Heart left ventricle (tissue), 16 donors: ENCODE results near the gene TRRAP. TPM values are rescaled to one million over a fixed set of nuclear protein-coding genes. Genes with fewer than 3 reads are reported as not detected.

ENCODE experiments used
- ATAC-seq, 4 donors: fragments of 200-7000 bp; cut with Tn5 transposase; one replicate each; pipeline ENCODE4 v1.9.1; 2020 to 2022; ENCODE audit warnings: moderate library complexity in 4 of 4, mild to moderate bottlenecking in 3 of 4, moderate number of reproducible peaks in 1 of 4
- DNase-seq, 5 donors: peaks; one replicate each; pipeline ENCODE4 v3.0.0-alpha.2; 2020
- H3K27ac ChIP-seq, 12 donors: fragments of 200-600 bp; sonication (generic) in 4 of 12; one replicate each; pipeline versions ENCODE4 v1.5.0 to v1.8.0; 2016 to 2022; ENCODE audit warnings: mild to moderate bottlenecking in 2 of 12
- H3K27me3 ChIP-seq, 9 donors: fragments of 200-600 bp; sonication (generic) in 2 of 9; one replicate each; pipeline versions ENCODE4 v1.5.1 to v1.8.0; 2016 to 2022; ENCODE audit warnings: mild to moderate bottlenecking in 3 of 9
- H3K36me3 ChIP-seq, 9 donors: fragments of 200-600 bp; sonication (generic) in 2 of 9; one replicate each; pipeline versions ENCODE4 v1.5.0 to v1.8.0; 2018 to 2022; ENCODE audit warnings: mild to moderate bottlenecking in 2 of 9
- H3K4me1 ChIP-seq, 12 donors: fragments of 200-600 bp; sonication (generic) in 4 of 12; one replicate each; pipeline versions ENCODE4 v1.5.0 to v1.8.0; 2016 to 2022; ENCODE audit warnings: mild to moderate bottlenecking in 3 of 12
- H3K4me3 ChIP-seq, 12 donors: fragments of 200-600 bp; sonication (generic) in 4 of 12; one replicate each; pipeline versions ENCODE4 v1.5.0 to v1.8.0; 2017 to 2022; ENCODE audit warnings: mild to moderate bottlenecking in 9 of 12, moderate library complexity in 4 of 12
- H3K9me3 ChIP-seq, 12 donors: fragments of 200-600 bp; sonication (generic) in 4 of 12; one replicate each; pipeline versions ENCODE4 v1.5.0 to v1.8.0; 2016 to 2022; ENCODE audit warnings: mild to moderate bottlenecking in 1 of 12
- POLR2A ChIP-seq, 2 donors: fragments of 450-650 bp; IDR thresholded peaks; one replicate each; pipeline ENCODE4 v1.6.1; 2017; ENCODE audit warnings: antibody characterized with exemption in 2 of 2, mild to moderate bottlenecking in 2 of 2, moderate library complexity in 2 of 2
- WGBS, 4 donors: extraction: QIAGEN DNeasy Blood & Tissue Kit in 2 of 4; methylation state at CpG; one replicate each; pipeline versions ENCODE4 v1.1.5 to v1.1.7; 2013 to 2018; 5-methylcytosine and 5-hydroxymethylcytosine counted together
- intact Hi-C, 10 donors: fragments of 100-400 bp; cut with DNase I; formaldehyde crosslinking; loops; one replicate each; pipeline versions ENCODE4 v1.11.1 to v1.14.2; 2022
- polyA plus RNA-seq, 2 donors: library from polyadenylated mRNA; stranded (reverse); fragments of 200-250 nt; gene quantifications; one replicate each; pipeline ENCODE4 v1.2.3, GENCODE V29; 2013
- total RNA-seq, 9 donors: library from RNA; depleted of rRNA in 2 of 9; stranded (reverse); fragments of >200 nt in 2 of 9; fragmentation: NEBNext Ultra II Directional in 3 of 9; extraction: Animal tissue kit (Norgen Biotek cat#: 25700) in 3 of 9; gene quantifications; one replicate each; pipeline versions ENCODE4 v1.1.0 to v1.2.4, GENCODE V29; 2016 to 2023
- TF ChIP-seq, protein P1 (sequence below), 12 donors: fragments of 200-600 bp; sonication (generic) in 4 of 12; IDR thresholded peaks; one replicate each; pipeline versions ENCODE4 v1.5.0 to v1.8.0; 2018 to 2022; ENCODE audit warnings: antibody characterized with exemption in 12 of 12, mild to moderate bottlenecking in 5 of 12
- donor health status: ischemic (EF 13 %, LVEDD 7.1; RV severe dilation, severe dysfunction).
- donor health status: healthy with polysubstance abuse.
- donor health status: DM: no; HTN: yes; CAD: no.
- donor health status: DM: no; HTN: no; CAD: no.
- donor health status: ischemic (EF 25% LVEDD 6.9; RV normal size, moderate dysfunction).
- donor health status: ischemic (EF 25% LVEDD 5.7; RV mildly dilated, moderate dysfunction).
- donor health status: healthy.
- donor health status: DM: yes; HTN: yes; CAD: no.
- donor health status: ischemic (EF 35%, LVEDD 5.7; RV mildly dilated, moderate dysfunction).
- donor health status: nonischemic (EF 11% LVEDD 7.7; RV severe dilation, severe dysfunction).
- donor health status: DM: yes; HTN: yes; CAD: no.
- donor health status: PGD.
- donor health status: ischemic (EF 29% LVEDD 5.4; RV normal size, mild dysfunction).
- donor health status: nonischemic (EF 23%, LVEDD 6.1; RV moderate dilation, normal function).

The TRRAP gene
- total and polyA plus RNA-seq, 11 donors: 9.2 to 29.6 (median 21.6) TPM

DNA sequence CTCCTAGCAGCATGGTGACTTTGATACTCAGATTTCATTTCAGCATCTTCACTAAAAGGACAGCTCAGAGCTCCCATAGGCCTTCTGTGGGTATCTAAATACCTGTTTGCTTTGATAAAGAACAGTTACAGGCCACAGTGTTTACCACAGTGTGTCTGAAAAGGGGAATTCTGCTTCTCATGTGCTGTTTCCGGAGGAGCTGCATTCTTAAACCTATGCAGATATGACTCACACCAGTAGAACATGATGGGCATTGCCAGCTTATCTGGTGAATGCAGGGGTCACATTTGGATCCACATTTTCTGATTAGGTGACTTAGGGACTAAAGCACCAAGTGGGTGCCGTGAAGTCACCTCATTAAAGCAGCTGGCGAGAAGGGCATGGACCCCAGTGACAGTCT, 52.6 kb downstream of the TRRAP start:
- no peak for TF ChIP-seq POLR2A (IDR thresholded peaks at IDR 0.05)
- TF ChIP-seq, protein P1, sequence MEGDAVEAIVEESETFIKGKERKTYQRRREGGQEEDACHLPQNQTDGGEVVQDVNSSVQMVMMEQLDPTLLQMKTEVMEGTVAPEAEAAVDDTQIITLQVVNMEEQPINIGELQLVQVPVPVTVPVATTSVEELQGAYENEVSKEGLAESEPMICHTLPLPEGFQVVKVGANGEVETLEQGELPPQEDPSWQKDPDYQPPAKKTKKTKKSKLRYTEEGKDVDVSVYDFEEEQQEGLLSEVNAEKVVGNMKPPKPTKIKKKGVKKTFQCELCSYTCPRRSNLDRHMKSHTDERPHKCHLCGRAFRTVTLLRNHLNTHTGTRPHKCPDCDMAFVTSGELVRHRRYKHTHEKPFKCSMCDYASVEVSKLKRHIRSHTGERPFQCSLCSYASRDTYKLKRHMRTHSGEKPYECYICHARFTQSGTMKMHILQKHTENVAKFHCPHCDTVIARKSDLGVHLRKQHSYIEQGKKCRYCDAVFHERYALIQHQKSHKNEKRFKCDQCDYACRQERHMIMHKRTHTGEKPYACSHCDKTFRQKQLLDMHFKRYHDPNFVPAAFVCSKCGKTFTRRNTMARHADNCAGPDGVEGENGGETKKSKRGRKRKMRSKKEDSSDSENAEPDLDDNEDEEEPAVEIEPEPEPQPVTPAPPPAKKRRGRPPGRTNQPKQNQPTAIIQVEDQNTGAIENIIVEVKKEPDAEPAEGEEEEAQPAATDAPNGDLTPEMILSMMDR (IDR thresholded peaks at IDR 0.05): no peak
- H3K4me1 ChIP-seq: no peaks in the 10 kb centered on the region
- DNase-seq (no peak), ATAC-seq (no peak)
- H3K27me3 ChIP-seq: no peaks in the 10 kb centered on the region
- WGBS, 4 donors: 74 to 82% (median 77%) methylated on average over 3 of the region's 3 CpGs
- no peak overlapping the region for H3K4me3 ChIP-seq
- H3K36me3 ChIP-seq: peaks cover 2 to 100% (median 100%) of the 10 kb centered on the region in 9 donors
- intact Hi-C loops: loop anchor here in 1 of 10 donors (10.0 kb wide), 1 partner anchor 64 kb away; no protein-coding TSS in a partner anchor
- H3K27ac ChIP-seq: no peak overlapping the region
- no peaks in the 10 kb centered on the region for H3K9me3 ChIP-seq

DNA sequence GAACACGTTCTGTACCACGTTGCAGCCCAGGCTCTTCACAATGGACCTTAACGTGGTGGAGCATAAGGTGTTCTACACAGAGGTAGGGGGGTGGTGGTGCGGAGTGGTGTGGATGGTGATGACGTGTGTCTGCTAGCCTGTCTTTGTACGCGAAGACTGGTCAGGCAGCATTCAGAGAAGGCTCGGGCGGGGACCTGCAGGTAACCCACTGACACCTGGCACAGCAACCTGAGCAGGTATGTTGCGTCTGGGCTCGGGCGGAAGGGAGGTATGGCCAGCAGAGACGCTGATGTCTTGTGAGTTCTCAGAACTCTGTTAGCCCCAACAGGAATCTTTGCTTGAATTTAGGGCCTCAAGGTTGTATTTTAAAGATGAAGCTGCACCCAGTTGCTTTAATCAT, 55.0 kb downstream of the TRRAP start:
- Histone ChIP-seq H3K4me3 (no peak overlapping the region), H3K9me3 (no peaks in the 10 kb centered on the region), H3K36me3 (peaks cover 0 to 100% (median 100%) of the 10 kb centered on the region in 9 donors), H3K27ac (no peak overlapping the region), H3K27me3 (no peaks in the 10 kb centered on the region), H3K4me1 (no peaks in the 10 kb centered on the region)
- no peak for TF ChIP-seq POLR2A (IDR thresholded peaks at IDR 0.05)
- TF ChIP-seq, protein P1 (IDR thresholded peaks at IDR 0.05): no peak
- no peak for DNase-seq
- ATAC-seq: no peak
- WGBS, 4 donors: 91 to 95% (median 91%) methylated on average over 13 of the region's 13 CpGs
- intact Hi-C loops: loop anchor here in 1 of 10 donors (10.0 kb wide), 1 partner anchor 61 kb away; no protein-coding TSS in a partner anchor

DNA sequence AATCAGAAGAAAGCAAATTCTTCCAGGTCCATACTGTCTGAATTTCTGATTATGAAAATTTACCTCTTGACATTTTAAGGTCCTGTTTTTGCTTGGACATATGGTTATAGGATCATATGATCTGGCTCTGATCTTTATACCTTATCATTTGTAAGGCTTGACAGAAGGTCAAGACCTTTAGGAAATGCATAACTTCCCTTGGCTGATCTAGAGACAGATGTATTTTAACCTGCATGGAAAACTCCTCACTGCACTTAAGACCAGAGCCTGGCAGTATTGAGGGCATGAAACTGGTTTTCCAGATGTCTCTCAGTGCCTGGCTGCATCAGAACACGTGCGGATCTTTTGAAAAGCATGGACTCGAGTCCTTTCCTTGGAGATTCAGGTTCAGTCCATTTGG, 55.9 kb downstream of the TRRAP start:
- ATAC-seq: no peak
- peaks cover 0 to 100% (median 100%) of the 10 kb centered on the region in 9 donors for H3K36me3 ChIP-seq
- no peaks in the 10 kb centered on the region for H3K4me1 ChIP-seq
- WGBS, 4 donors: 67 to 85% (median 78%) methylated on average over 3 of the region's 3 CpGs
- intact Hi-C loops: loop anchor here in 1 of 10 donors (10.0 kb wide), 1 partner anchor 61 kb away; no protein-coding TSS in a partner anchor
- H3K9me3 ChIP-seq: no peaks in the 10 kb centered on the region
- TF ChIP-seq, protein P1 (IDR thresholded peaks at IDR 0.05): no peak
- TF ChIP-seq POLR2A (IDR thresholded peaks at IDR 0.05): no peak
- DNase-seq: no peak
- no peaks in the 10 kb centered on the region for H3K27me3 ChIP-seq
- H3K27ac ChIP-seq: no peak overlapping the region
- no peak overlapping the region for H3K4me3 ChIP-seq

DNA sequence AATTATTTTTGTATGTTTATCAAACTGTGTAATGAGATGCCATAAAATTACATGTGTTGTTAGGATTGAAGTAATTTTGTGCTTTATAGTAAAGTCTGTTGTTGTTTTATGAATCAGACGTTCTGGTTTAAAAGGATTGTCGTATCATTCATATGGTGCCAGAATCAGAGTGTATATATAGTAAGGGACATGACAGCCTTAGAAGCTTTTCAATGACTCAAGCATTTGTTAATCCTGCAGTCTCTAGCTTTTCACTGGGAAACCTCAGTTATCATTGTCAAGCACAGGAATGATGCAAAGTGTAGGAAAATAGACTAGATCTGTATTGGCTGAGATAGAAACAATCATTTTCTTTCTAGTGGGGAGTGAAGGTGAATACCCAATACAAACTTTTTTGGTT, 57.5 kb downstream of the TRRAP start:
- no peak overlapping the region for H3K27ac ChIP-seq
- H3K4me1 ChIP-seq: peaks cover 0 to 14% (median 5%) of the 10 kb centered on the region in 12 donors
- peaks cover 0 to 100% (median 100%) of the 10 kb centered on the region in 9 donors for H3K36me3 ChIP-seq
- DNase-seq (no peak), ATAC-seq (no peak)
- H3K27me3 ChIP-seq: no peaks in the 10 kb centered on the region
- TF ChIP-seq, protein P1 (IDR thresholded peaks at IDR 0.05): no peak
- no peak for TF ChIP-seq POLR2A (IDR thresholded peaks at IDR 0.05)
- 51 to 61% (median 59%) methylated on average over 2 of the region's 2 CpGs for WGBS, 4 donors
- no peak overlapping the region for H3K4me3 ChIP-seq
- intact Hi-C loops: loop anchor here in 1 of 10 donors (10.0 kb wide), 1 partner anchor 59 kb away; no protein-coding TSS in a partner anchor
- H3K9me3 ChIP-seq: no peaks in the 10 kb centered on the region
